Activated B cell treated with CpG ODN at 0.5 μM for 24 hours (primary cell): ENCODE measurements around the gene RNF38. TPM values are rescaled to one million over a fixed set of nuclear protein-coding genes. Genes with fewer than 3 reads are reported as not detected.

ENCODE experiments used
- ATAC-seq: fragments of 200-7000 bp; cut with Tn5 transposase; one replicate; pipeline ENCODE4 v1.10.0; 2021; ENCODE audit warnings: low read depth, mild to moderate bottlenecking, moderate library complexity
- CTCF ChIA-PET: fragments of 350-600 bp; sonication (Branson Sonifier 250); formaldehyde crosslinking; loops from one replicate; lab custom pipeline; 2021; ENCODE audit warnings: antibody characterized with exemption; lab: Charles Lee
- POLR2A ChIA-PET: fragments of 350-600 bp; sonication (Branson Sonifier 250); formaldehyde crosslinking; loops from one replicate; lab custom pipeline; 2021; ENCODE audit warnings: antibody characterized with exemption; lab: Charles Lee
- DNase-seq: peaks from one replicate; pipeline ENCODE4 v3.0.0; 2022
- H3K27ac Mint-ChIP-seq: one replicate; pipeline ENCODE4 v1.8.0; 2020; ENCODE audit warnings: mixed read lengths
- H3K27me3 Mint-ChIP-seq: one replicate; pipeline ENCODE4 v1.8.0; 2021; ENCODE audit warnings: mixed read lengths
- H3K36me3 Mint-ChIP-seq: one replicate; pipeline ENCODE4 v1.8.0; 2021; ENCODE audit warnings: low read depth, mixed read lengths
- H3K4me1 Mint-ChIP-seq: one replicate; pipeline ENCODE4 v1.8.0; 2021; ENCODE audit warnings: mixed read lengths
- H3K4me3 Mint-ChIP-seq: one replicate; pipeline ENCODE4 v1.8.0; 2020; ENCODE audit warnings: mild to moderate bottlenecking, mixed read lengths
- H3K9me3 Mint-ChIP-seq: one replicate; pipeline ENCODE4 v1.8.0; 2020; ENCODE audit warnings: mixed read lengths
- intact Hi-C: fragments of 100-400 bp; cut with micrococcal nuclease; formaldehyde crosslinking; loops from one replicate; pipeline ENCODE4 v1.15.1; 2024
- total RNA-seq: library from RNA; stranded (reverse); gene quantifications from 2 replicates; pipeline ENCODE4 v1.2.3, GENCODE V29; 2022
- TF ChIP-seq, protein P1 (sequence below): fragments of 200-600 bp; IDR thresholded peaks from one replicate; pipeline ENCODE4 v1.8.0; 2022; ENCODE audit warnings: antibody characterized with exemption, mild to moderate bottlenecking

Gene RNF38
- total RNA-seq, 1 donor from 2014 or later, result 52.1 TPM

DNA sequence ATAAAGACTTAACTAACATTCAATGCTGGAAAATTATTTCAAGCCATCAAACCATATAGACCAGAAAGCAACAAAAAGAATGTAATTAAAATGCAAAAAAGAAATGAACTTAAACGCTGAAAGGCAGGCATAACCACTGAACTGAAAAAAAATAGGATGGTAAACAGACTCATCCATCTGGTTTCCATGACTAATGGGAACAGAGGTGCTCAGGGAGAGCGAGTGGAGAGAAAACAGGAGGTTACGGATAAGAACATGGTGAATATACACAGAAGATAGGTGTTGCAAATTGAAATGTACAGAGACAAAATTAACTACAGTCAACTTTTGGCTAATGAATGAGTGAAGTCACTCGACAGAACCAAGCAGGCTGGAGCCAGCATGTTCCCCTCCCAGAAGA is 43.5 kb upstream of the RNF38 start:
- POLR2A ChIA-PET, result no interaction called here
- intact Hi-C loops, result no loop called here

DNA sequence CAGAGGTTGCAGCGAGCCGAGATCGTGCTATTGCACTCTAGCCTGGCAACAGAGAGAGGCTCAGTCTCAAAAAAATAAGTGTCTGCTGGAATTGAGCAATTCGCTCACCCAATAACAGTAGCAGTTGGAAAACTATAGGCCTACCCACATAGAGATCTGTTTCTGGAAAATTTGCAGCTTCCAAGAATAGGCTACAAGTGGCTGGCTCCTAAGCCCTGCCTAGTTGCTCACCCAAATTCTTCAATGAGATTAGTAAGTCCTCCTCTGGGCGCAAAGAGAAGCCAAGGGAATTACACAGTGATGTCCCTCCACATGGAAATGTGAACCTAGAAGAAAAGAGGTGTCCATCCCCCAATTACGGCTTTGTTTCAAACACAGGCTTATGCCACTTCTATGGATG is 42.6 kb upstream of the RNF38 start:
- intact Hi-C loops, result no loop called here
- Mint-ChIP-seq H3K27me3 (no peaks in the 10 kb centered on the region), H3K27ac (no peak overlapping the region), H3K36me3 (peaks cover 11% of the 10 kb centered on the region), H3K4me3 (no peak overlapping the region), H3K4me1 (peaks cover 12% of the 10 kb centered on the region), H3K9me3 (no peaks in the 10 kb centered on the region)
- ChIA-PET CTCF (interaction anchor here (2.1 kb wide), 1 partner anchor 36 kb away, joined by 9 read pairs; no protein-coding TSS in a partner anchor), POLR2A (no interaction called here)
- DNase-seq, result no peak
- ATAC-seq, result no peak
- TF ChIP-seq, protein P1, sequence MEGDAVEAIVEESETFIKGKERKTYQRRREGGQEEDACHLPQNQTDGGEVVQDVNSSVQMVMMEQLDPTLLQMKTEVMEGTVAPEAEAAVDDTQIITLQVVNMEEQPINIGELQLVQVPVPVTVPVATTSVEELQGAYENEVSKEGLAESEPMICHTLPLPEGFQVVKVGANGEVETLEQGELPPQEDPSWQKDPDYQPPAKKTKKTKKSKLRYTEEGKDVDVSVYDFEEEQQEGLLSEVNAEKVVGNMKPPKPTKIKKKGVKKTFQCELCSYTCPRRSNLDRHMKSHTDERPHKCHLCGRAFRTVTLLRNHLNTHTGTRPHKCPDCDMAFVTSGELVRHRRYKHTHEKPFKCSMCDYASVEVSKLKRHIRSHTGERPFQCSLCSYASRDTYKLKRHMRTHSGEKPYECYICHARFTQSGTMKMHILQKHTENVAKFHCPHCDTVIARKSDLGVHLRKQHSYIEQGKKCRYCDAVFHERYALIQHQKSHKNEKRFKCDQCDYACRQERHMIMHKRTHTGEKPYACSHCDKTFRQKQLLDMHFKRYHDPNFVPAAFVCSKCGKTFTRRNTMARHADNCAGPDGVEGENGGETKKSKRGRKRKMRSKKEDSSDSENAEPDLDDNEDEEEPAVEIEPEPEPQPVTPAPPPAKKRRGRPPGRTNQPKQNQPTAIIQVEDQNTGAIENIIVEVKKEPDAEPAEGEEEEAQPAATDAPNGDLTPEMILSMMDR, result no peak

More for the DNA sequence above, 43.5 kb upstream of the RNF38 start:
- Mint-ChIP-seq H3K36me3 (peaks cover 7% of the 10 kb centered on the region), H3K9me3 (no peaks in the 10 kb centered on the region), H3K27ac (no peak overlapping the region), H3K27me3 (no peaks in the 10 kb centered on the region), H3K4me1 (peaks cover 15% of the 10 kb centered on the region), H3K4me3 (no peak overlapping the region)
- ATAC-seq (no peak), DNase-seq (no peak)
- CTCF ChIA-PET, result no interaction called here
- TF ChIP-seq, protein P1, result no peak

DNA sequence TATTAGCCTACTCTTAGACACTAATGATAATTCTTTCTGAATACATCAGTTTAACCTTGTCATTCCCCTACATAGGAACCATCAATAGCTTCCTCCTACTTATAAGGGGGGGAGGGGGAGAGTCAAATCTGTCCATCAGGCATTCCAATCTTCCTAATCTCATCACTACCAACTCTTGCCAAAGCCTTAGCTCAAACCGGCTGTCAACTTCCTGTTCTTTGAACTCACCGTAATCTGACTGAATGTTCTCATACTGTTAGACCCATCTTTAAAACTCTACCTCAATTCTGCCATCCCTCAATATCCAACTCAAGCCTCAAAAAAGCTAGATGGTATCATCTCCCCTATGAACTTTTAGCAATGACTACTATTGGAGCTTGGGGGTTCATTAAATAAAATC is 41.9 kb upstream of the RNF38 start:
- DNase-seq (no peak), ATAC-seq (no peak)
- Mint-ChIP-seq H3K27ac (no peak overlapping the region), H3K27me3 (no peaks in the 10 kb centered on the region), H3K4me1 (peaks cover 13% of the 10 kb centered on the region), H3K4me3 (no peak overlapping the region), H3K36me3 (peaks cover 16% of the 10 kb centered on the region), H3K9me3 (no peaks in the 10 kb centered on the region)
- ChIA-PET CTCF (interaction anchor here (2.1 kb wide), 1 partner anchor 35 kb away, joined by 9 read pairs; no protein-coding TSS in a partner anchor), POLR2A (no interaction called here)
- TF ChIP-seq, protein P1, result no peak
- intact Hi-C loops, result no loop called here

- Mint-ChIP-seq H3K27ac (no peak overlapping the region), H3K36me3 (peaks cover 17% of the 10 kb centered on the region), H3K4me3 (no peak overlapping the region), H3K9me3 (no peaks in the 10 kb centered on the region), H3K27me3 (no peaks in the 10 kb centered on the region), H3K4me1 (peaks cover 11% of the 10 kb centered on the region)
- POLR2A ChIA-PET, result interaction anchor here (0.7 kb wide), 1 partner anchor 190 kb away, joined by 16 read pairs; no protein-coding TSS in a partner anchor
- ATAC-seq (no peak), DNase-seq (no peak)
- TF ChIP-seq, protein P1, result no peak
- CTCF ChIA-PET, result interaction anchor here (1.3 kb wide), 1 partner anchor 31 kb away, joined by 3 read pairs; no protein-coding TSS in a partner anchor
- intact Hi-C loops, result no loop called here
These were observed 38.6 kb upstream of the RNF38 start for GRCh38 chr9:36438536-36439236.

DNA sequence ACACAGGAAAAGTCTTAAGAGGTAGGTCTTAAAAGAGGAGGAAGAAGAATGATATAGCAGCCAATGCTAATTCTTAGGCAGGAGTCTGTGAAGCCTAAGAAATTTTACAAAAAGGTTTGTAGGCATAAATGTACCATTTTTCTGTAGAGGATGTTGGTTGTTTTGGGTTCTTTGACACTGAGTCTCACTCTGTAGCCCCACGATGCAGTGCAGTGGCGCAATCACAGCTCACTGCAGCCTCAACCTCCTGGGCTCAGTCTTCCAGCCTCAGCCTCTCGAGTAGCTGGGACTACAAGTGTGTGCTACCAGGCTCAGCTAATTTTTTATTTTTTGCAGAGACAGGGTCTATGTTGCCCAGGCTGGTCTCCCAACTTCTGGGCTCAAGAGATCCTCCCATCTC is 37.7 kb upstream of the RNF38 start:
- Mint-ChIP-seq H3K36me3 (peaks cover 17% of the 10 kb centered on the region), H3K9me3 (no peaks in the 10 kb centered on the region), H3K27ac (no peak overlapping the region), H3K4me3 (no peak overlapping the region), H3K4me1 (peaks cover 9% of the 10 kb centered on the region), H3K27me3 (no peaks in the 10 kb centered on the region)
- CTCF ChIA-PET, result no interaction called here
- ATAC-seq, result no peak
- TF ChIP-seq, protein P1, result no peak
- POLR2A ChIA-PET, result interaction anchor here (0.6 kb wide), 2 partner anchors 25 to 33 kb away, joined by 5 to 7 read pairs; no protein-coding TSS in a partner anchor
- intact Hi-C loops, result no loop called here
- DNase-seq, result no peak
